Duodenal mucosa (tissue), 2 donors: ENCODE results near the gene CTNNA1.

Source experiments
- H3K27ac ChIP-seq: one replicate; pipeline ENCODE4 v1.7.0; 2013; ENCODE audit warnings: low read depth, low read length
- H3K27me3 ChIP-seq, 2 donors: one replicate each; pipeline ENCODE4 v1.7.0; 2013; ENCODE audit warnings: low read length in 2 of 2, control low read depth in 1 of 2; ENCODE audit not compliant: insufficient read depth in 2 of 2, control insufficient read depth in 1 of 2
- H3K36me3 ChIP-seq, 2 donors: one replicate each; pipeline ENCODE4 v1.7.0; 2013; ENCODE audit warnings: low read length in 2 of 2, control low read depth in 1 of 2; ENCODE audit not compliant: insufficient read depth in 2 of 2, control insufficient read depth in 1 of 2
- H3K4me1 ChIP-seq, 2 donors: one replicate each; pipeline ENCODE4 v1.7.0; 2013; ENCODE audit warnings: low read length in 2 of 2, control low read depth in 1 of 2; ENCODE audit not compliant: insufficient read depth in 2 of 2, control insufficient read depth in 1 of 2
- H3K4me3 ChIP-seq, 2 donors: one replicate each; pipeline ENCODE4 v1.7.0; 2013; ENCODE audit warnings: low read length in 2 of 2, low read depth in 1 of 2
- H3K9ac ChIP-seq, 2 donors: one replicate each; pipeline ENCODE4 v1.7.0; 2013; ENCODE audit warnings: low read length in 2 of 2, low read depth in 1 of 2
- H3K9me3 ChIP-seq, 2 donors: one replicate each; pipeline ENCODE4 v1.7.0; 2013; ENCODE audit warnings: low read length in 2 of 2, control low read depth in 1 of 2; ENCODE audit not compliant: control insufficient read depth in 1 of 2

Gene CTNNA1

DNA sequence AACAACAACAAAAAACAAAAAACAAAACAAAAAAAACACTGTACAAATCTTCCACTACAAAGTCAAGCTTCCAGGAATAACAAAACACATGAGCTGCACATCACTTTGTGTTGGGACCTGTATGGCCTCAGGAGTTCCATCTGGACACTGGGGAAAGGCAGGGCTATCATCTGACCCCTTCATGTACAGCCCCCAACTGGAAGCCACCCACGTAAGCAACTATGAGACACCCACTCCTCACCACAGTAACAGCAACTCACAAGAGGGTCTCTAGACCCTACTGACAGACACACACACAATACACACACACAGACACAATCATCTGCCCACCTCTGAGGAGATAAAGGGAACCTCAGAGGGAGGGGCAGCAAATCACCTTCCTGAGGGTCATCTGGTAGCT, 203.6 kb downstream of the CTNNA1 start:
- Histone ChIP-seq H3K4me3 (no peak overlapping the region), H3K27me3 (no peaks in the 10 kb centered on the region), H3K4me1 (peaks cover 20 to 27% of the 10 kb centered on the region in 2 donors), H3K9ac (no peak overlapping the region), H3K9me3 (no peaks in the 10 kb centered on the region), H3K36me3 (no peaks in the 10 kb centered on the region), H3K27ac (no peak overlapping the region)

DNA sequence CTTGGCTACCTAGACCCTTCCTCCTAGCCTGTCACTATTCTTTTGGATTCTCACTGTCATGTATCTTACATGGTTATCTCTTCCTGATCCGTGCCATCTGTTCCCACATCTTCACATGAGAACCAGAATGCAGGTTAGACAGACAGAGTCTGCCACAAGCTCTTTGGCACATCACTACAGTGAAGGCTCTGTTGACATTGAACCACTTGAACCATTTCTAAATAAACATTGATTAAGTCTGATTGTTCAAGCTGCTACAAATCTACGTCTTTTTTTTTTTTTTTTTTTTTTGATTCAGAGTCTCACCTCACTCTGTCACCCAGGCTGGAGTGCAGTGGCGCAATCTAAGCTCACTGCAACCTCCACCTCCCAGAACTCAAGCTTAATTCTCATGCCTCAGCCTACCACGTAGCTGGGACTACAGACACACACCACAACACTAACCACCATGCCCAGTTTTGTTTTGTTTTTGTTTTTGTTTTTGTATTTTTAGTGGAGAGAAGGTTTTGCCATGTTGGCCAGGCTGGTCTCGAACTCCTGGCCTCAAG, 207.0 kb downstream of the CTNNA1 start:
- Histone ChIP-seq H3K4me1 (peaks cover 3 to 13% of the 10 kb centered on the region in 2 donors), H3K27me3 (no peaks in the 10 kb centered on the region), H3K4me3 (no peak overlapping the region), H3K36me3 (no peaks in the 10 kb centered on the region), H3K27ac (no peak overlapping the region), H3K9me3 (no peaks in the 10 kb centered on the region), H3K9ac (no peak overlapping the region)

DNA sequence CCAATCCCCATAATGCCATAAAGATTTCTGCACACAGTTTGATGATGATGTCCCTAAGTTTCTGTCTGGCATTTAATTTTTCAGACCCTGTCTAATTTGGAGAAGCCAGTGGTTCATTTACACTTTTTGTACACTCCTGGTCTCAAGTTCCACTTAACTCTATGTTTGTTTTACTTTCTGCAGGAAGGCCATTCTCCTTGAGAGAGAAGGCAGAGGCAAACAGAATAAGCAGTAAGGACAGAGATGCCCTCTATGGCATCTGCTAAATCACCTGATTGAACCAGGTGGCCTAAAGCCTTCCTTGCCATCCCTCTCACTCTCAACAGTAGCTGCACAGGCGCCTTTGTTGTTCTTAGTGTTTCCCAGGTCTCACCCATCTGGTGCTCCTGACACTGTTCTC, 208.0 kb downstream of the CTNNA1 start:
- Histone ChIP-seq H3K27ac (no peak overlapping the region), H3K9ac (no peak overlapping the region), H3K9me3 (no peaks in the 10 kb centered on the region), H3K36me3 (no peaks in the 10 kb centered on the region), H3K4me3 (no peak overlapping the region), H3K27me3 (no peaks in the 10 kb centered on the region), H3K4me1 (peaks cover 0 to 17% of the 10 kb centered on the region in 2 donors)

DNA sequence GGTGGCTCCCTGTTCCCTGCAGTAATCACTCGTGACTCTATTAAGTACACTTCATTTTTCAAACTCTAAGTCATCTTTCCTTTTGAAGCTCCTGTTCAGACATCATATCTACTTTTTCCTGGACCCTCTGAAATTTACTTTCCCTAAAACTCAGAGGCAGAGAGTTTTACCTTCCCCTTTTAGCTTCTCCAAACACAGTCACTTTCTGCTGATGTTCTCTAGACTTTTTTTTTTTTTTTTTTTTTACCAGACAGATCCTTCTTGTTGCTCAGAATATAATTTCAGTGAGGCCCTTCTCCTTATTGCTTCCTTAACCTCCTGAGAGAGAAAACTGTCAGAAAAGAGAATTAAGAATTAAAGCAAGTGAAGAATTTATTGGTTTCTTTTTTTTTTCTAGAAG, 208.5 kb downstream of the CTNNA1 start:
- H3K9me3 ChIP-seq, result no peaks in the 10 kb centered on the region
- peaks cover 0 to 17% of the 10 kb centered on the region in 2 donors for H3K4me1 ChIP-seq

DNA sequence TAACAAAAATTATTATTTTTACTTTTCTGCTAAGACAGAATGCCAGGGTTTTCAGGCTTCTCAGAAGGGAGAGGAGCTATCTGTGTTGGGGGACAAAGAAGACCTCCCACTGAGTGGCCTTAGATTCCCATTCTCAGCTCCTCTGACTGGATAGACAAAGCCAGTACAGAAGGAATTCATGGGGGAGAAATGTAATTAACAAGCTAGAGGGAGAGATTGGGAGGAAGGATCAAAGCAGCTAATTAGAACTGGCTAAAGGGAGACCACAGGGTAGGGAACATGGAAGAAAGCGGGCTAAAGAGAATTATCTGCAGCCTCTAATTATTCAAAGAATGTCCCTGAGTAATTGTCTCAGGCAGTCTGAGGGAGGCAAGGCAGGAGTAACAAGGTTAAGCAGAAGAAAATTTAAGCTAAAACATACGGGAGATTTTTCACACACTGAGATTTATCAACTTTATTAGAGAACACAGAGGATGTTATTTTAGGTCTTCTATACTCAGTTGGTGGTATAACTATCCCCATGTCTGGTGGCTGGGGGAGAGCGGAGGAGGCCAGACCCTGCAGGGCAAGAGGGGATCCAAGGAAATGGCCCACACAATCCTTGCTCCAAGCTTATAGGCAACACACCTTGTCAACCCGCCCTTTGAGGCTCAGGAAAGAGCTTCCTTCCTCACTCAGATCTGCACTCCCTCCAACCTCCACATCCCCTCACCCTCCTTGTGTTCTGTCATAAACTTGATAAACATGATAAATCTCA, 209.6 kb downstream of the CTNNA1 start:
- no peak overlapping the region for H3K9ac ChIP-seq
- no peaks in the 10 kb centered on the region for H3K36me3 ChIP-seq
- no peak overlapping the region for H3K4me3 ChIP-seq
- H3K27ac ChIP-seq, result no peak overlapping the region
- no peaks in the 10 kb centered on the region for H3K9me3 ChIP-seq
- no peaks in the 10 kb centered on the region for H3K27me3 ChIP-seq
- H3K4me1 ChIP-seq, result peaks cover 7 to 22% of the 10 kb centered on the region in 2 donors

More for the DNA sequence above, 208.5 kb downstream of the CTNNA1 start:
- Histone ChIP-seq H3K4me3 (no peak overlapping the region), H3K36me3 (no peaks in the 10 kb centered on the region), H3K27me3 (no peaks in the 10 kb centered on the region), H3K27ac (no peak overlapping the region), H3K9ac (no peak overlapping the region)

DNA sequence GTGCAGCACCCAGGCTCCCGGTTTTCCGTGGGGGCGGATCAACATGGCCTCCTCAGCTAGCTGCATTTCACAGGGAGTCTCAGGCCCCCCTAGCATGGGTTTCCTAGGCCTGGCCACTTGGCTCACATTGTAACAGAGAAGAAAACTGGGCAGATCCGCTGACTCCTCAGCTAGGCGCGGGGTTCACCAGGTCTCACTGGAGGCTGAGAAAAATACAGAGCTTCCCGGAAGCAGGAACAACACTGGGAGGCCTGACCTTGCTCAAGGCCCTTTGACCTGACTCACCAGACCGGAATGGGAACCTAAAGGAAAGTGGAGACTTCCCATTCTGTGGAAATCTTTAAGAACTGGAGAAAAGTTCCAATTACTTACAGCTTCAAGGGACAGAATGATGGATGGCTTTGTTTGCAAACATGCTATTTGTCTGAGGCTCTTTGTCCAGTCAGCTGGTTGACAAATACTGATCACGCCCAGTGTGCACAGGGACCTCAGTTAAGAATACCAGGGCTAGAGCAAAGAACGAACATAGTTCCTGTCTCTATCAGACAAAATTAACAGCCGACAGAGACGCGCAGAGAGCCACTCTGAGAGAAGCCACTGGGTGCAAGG, 210.6 kb downstream of the CTNNA1 start:
- Histone ChIP-seq H3K36me3 (no peaks in the 10 kb centered on the region), H3K27ac (no peak overlapping the region), H3K9me3 (no peaks in the 10 kb centered on the region), H3K27me3 (no peaks in the 10 kb centered on the region), H3K4me1 (peaks cover 18 to 30% of the 10 kb centered on the region in 2 donors), H3K4me3 (no peak overlapping the region), H3K9ac (no peak overlapping the region)

DNA sequence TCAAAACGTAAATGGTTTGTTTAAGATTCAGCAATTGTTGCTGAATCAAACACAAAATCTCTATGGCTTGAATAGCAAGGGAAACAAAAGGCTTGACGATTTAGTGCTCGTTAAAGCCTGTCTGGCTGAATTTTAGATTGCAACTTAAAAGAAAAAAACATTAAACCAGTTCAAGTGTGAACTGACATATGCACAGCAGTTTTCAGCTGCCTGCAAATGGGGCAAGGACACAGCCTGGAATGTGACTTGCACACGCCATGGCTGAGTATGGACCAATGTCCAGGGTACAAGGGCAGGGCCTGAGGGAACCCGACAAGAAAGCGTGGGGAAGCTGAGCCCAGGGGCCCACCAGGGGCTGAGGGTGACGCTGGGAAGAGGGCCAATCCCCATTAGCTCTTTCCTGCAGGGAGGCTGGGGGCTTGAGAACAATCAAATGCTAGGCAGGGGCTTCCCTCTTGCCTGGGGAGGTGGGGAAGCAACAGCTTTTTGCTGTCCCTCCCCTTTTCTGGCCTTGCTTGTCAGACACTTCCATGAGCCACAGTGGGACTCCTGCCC, 211.5 kb downstream of the CTNNA1 start:
- no peaks in the 10 kb centered on the region for H3K27me3 ChIP-seq
- H3K9me3 ChIP-seq, result no peaks in the 10 kb centered on the region
- H3K4me3 ChIP-seq, result no peak overlapping the region
- no peak overlapping the region for H3K9ac ChIP-seq
- H3K27ac ChIP-seq, result no peak overlapping the region
- peaks cover 18 to 30% of the 10 kb centered on the region in 2 donors for H3K4me1 ChIP-seq
- no peaks in the 10 kb centered on the region for H3K36me3 ChIP-seq

DNA sequence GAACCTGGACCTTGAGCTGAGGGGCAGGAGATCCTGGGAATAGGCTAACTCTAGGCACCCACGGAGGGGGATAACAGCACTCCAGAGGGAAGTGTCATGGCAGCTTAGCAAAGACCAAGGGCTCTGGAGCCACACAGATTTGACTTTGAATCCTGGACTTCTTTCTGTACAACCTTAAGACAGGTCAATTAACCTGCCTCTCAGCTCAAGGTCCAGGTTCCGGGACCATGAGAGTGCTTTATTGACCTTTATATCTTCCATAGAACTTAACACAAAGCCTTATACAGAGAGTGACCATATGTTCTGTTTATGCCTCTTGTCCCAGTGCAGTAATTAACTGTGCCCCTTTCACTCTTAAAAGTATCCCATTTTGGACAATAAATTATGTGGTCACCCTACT, 212.4 kb downstream of the CTNNA1 start:
- H3K27ac ChIP-seq, result no peak overlapping the region
- no peak overlapping the region for H3K4me3 ChIP-seq
- H3K9me3 ChIP-seq, result no peaks in the 10 kb centered on the region
- no peaks in the 10 kb centered on the region for H3K36me3 ChIP-seq
- no peak overlapping the region for H3K9ac ChIP-seq
- peaks cover 18 to 30% of the 10 kb centered on the region in 2 donors for H3K4me1 ChIP-seq
- no peaks in the 10 kb centered on the region for H3K27me3 ChIP-seq

DNA sequence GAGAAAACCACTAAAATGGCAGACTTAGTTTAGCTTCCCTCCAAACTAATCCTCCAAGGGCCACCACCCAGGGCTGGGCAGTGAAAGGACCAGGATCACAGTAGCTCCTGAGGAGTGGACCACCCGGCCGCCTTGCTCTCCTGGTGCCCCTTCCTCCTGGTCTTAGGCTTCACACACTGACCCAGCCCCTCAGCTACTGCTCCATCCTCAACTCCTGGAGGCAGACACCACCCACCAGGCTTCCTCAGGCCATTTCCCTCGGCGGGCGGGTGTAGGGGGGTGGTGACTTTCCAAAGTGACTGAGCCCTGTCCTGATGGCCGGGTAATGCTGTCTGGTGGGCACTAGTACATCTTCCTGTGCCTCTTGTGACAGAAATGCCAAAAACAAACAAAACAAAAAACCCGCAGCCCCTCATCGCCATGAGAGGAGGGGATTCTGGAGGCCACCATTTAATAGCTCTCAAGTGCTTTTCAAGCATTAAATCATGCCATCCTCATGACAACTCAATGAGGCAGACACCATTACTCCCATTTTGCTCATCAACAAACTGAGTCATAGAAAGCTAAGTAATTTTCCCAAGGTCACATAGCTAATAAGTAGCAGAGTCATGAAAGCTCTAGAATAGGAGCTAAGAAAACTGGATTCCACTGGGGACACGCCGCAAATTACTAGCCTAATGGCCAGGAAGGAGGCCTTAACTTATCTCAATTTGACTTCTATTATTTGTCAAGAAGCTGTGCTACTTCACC, 213.2 kb downstream of the CTNNA1 start:
- Histone ChIP-seq H3K9me3 (no peaks in the 10 kb centered on the region), H3K27me3 (no peaks in the 10 kb centered on the region), H3K4me3 (no peak overlapping the region), H3K27ac (no peak overlapping the region), H3K36me3 (no peaks in the 10 kb centered on the region), H3K4me1 (peaks cover 18 to 30% of the 10 kb centered on the region in 2 donors), H3K9ac (no peak overlapping the region)
